ENCODE measurements around the gene KRT17. TPM values are rescaled to one million over a fixed set of nuclear protein-coding genes. Genes with fewer than 3 reads are reported as not detected.

The KRT17 gene
- polyA plus RNA-seq, 1 experiment: 34.7 TPM

GRCh38 chr17:41650794-41651624 lies 26.6 kb upstream of the KRT17 start:
- DNase-seq (ENCODE audit: low read depth): no peak
- Histone ChIP-seq H3K27me3 (ENCODE audit: control insufficient read depth, insufficient read depth, low read length) (no peaks in the 10 kb centered on the region), H3K36me3 (ENCODE audit: control insufficient read depth, insufficient read depth, low read length) (no peaks in the 10 kb centered on the region), H3K4me3 (ENCODE audit: low read depth, low read length) (no peak overlapping the region)
- CTCF ChIA-PET: interaction anchor here (0.8 to 15.6 kb wide), 5 partner anchors 14 to 795 kb away, joined by 3 to 343 read pairs (median 88); no protein-coding TSS in a partner anchor
- TF ChIP-seq, protein P1, sequence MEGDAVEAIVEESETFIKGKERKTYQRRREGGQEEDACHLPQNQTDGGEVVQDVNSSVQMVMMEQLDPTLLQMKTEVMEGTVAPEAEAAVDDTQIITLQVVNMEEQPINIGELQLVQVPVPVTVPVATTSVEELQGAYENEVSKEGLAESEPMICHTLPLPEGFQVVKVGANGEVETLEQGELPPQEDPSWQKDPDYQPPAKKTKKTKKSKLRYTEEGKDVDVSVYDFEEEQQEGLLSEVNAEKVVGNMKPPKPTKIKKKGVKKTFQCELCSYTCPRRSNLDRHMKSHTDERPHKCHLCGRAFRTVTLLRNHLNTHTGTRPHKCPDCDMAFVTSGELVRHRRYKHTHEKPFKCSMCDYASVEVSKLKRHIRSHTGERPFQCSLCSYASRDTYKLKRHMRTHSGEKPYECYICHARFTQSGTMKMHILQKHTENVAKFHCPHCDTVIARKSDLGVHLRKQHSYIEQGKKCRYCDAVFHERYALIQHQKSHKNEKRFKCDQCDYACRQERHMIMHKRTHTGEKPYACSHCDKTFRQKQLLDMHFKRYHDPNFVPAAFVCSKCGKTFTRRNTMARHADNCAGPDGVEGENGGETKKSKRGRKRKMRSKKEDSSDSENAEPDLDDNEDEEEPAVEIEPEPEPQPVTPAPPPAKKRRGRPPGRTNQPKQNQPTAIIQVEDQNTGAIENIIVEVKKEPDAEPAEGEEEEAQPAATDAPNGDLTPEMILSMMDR (IDR thresholded peaks at IDR 0.05; ENCODE audit: insufficient read depth, low read depth, low read length): no peak
- POLR2A ChIA-PET: interaction anchor here (0.6 kb wide), 1 partner anchor 1672 kb away, joined by 9 read pairs; no protein-coding TSS in a partner anchor

GRCh38 chr17:41649923-41650519 lies 25.6 kb upstream of the KRT17 start:
- ChIA-PET POLR2A (no interaction called here), CTCF (interaction anchor here (0.7 to 15.6 kb wide), 10 partner anchors 8 to 845 kb away, joined by 3 to 343 read pairs (median 20); partner anchors contain the start of gene KRT13)
- Histone ChIP-seq H3K4me3 (ENCODE audit: low read depth, low read length) (no peak overlapping the region), H3K36me3 (ENCODE audit: control insufficient read depth, insufficient read depth, low read length) (no peaks in the 10 kb centered on the region), H3K27me3 (ENCODE audit: control insufficient read depth, insufficient read depth, low read length) (no peaks in the 10 kb centered on the region)
- TF ChIP-seq, protein P1 (IDR thresholded peaks at IDR 0.05; ENCODE audit: insufficient read depth, low read depth, low read length): no peak
- DNase-seq (ENCODE audit: low read depth): no peak

- DNase-seq (ENCODE audit: low read depth): no peak
- Histone ChIP-seq H3K36me3 (ENCODE audit: control insufficient read depth, insufficient read depth, low read length) (no peaks in the 10 kb centered on the region), H3K4me3 (ENCODE audit: low read depth, low read length) (peak overlapping the region; percentile 36), H3K27me3 (ENCODE audit: control insufficient read depth, insufficient read depth, low read length) (no peaks in the 10 kb centered on the region)
- ChIA-PET CTCF (interaction anchor here (0.7 to 15.6 kb wide), 78 partner anchors 9 to 1008 kb away, joined by 3 to 343 read pairs (median 5); partner anchors contain the start of genes EIF1, KRT12, KRT13 and KRT17), POLR2A (interaction anchor here (0.6 kb wide), 3 partner anchors 101 to 512 kb away, joined by 5 to 20 read pairs (median 12); no protein-coding TSS in a partner anchor)
- TF ChIP-seq, protein P1 (IDR thresholded peaks at IDR 0.05; ENCODE audit: insufficient read depth, low read depth, low read length): peak; percentile 99
Observed at GRCh38 chr17:41648411-41649195, 24.2 kb upstream of the KRT17 start.

DNA sequence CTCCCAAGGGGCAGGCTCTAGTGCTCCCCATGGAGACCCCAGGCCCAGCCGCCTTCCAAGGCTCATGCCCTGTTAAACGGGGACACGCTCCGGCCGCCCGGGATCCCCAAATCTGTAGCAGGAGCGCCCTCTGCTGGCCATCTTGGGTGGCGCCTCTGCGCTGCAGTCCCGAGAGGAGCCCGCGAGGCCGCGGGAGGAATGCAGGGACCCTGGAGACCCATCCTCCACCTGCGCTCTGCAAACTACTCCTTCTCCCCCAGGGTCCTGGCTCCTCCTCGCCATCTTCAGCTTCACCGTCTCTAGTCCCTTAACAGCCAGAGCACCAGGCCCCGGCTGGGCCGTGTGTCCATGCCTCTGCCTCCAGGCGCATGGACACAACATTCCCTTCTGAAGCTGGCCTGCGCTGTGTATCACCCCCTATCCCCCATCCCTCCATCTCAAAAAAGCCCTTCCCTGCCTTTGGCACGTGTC lies 23.6 kb upstream of the KRT17 start:
- CTCF ChIA-PET: interaction anchor here (0.7 to 15.6 kb wide), 70 partner anchors 9 to 1008 kb away, joined by 3 to 343 read pairs (median 6); partner anchors contain the start of genes EIF1, KRT13, KRT17 and KRT34
- TF ChIP-seq, protein P1 (IDR thresholded peaks at IDR 0.05; ENCODE audit: insufficient read depth, low read depth, low read length): peak; percentile 97
- Histone ChIP-seq H3K4me3 (ENCODE audit: low read depth, low read length) (peak overlapping the region; percentile 36), H3K36me3 (ENCODE audit: control insufficient read depth, insufficient read depth, low read length) (no peaks in the 10 kb centered on the region), H3K27me3 (ENCODE audit: control insufficient read depth, insufficient read depth, low read length) (no peaks in the 10 kb centered on the region)
- DNase-seq (ENCODE audit: low read depth): no peak
- POLR2A ChIA-PET: interaction anchor here (0.6 kb wide), 3 partner anchors 100 to 512 kb away, joined by 5 to 20 read pairs (median 12); no protein-coding TSS in a partner anchor
